Measurements from ENCODE around the gene FNDC3B.

DNA sequence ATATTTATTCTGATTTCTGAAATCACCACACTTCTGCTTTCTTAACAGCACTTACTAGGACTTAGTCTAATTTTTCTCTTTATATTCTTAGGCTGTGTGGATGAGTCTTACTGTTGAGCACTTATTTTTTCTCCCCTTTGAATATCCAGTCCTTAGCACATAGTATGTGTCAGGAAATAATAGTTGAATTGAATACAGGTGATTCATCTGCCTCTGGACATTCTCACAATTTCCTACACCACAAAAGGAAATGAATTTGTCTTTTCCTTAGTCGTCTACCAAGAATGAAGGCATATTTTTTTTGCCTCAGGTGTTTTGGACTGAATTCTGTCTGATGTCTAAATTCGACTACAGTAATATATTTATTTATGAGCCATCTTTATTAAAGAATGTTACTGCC lies 204.6 kb downstream of the FNDC3B start:
- TF ChIP-seq, protein P1, sequence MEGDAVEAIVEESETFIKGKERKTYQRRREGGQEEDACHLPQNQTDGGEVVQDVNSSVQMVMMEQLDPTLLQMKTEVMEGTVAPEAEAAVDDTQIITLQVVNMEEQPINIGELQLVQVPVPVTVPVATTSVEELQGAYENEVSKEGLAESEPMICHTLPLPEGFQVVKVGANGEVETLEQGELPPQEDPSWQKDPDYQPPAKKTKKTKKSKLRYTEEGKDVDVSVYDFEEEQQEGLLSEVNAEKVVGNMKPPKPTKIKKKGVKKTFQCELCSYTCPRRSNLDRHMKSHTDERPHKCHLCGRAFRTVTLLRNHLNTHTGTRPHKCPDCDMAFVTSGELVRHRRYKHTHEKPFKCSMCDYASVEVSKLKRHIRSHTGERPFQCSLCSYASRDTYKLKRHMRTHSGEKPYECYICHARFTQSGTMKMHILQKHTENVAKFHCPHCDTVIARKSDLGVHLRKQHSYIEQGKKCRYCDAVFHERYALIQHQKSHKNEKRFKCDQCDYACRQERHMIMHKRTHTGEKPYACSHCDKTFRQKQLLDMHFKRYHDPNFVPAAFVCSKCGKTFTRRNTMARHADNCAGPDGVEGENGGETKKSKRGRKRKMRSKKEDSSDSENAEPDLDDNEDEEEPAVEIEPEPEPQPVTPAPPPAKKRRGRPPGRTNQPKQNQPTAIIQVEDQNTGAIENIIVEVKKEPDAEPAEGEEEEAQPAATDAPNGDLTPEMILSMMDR (IDR thresholded peaks at IDR 0.05): no peak
- no peak for TF ChIP-seq EZH2phosphoT487 (IDR thresholded peaks at IDR 0.05)

Measured in neural progenitor cell (in vitro differentiated cells).